SK-N-SH (cell line): ENCODE data around the gene TBCEL. TPM values are rescaled to one million over a fixed set of nuclear protein-coding genes. Genes with fewer than 3 reads are reported as not detected.

Experiments used
- CTCF ChIA-PET: fragments of 300-600, 350-600 bp; formaldehyde crosslinking; extraction: SDS; loops from one replicate; lab custom pipeline; 2021; lab: Yijun Ruan, JAX
- POLR2A ChIA-PET: fragments of 350-600 bp; sonication (Branson Sonifier 250); formaldehyde crosslinking; extraction: SDS; loops from one replicate; lab custom pipeline; 2020; ENCODE audit warnings: antibody characterized with exemption, inconsistent platforms; lab: Yijun Ruan, JAX
- DNase-seq: peaks from one replicate; pipeline ENCODE4 v3.0.0; 2012
- H2AFZ ChIP-seq: fragments of 200-600 bp; sonication (generic); 2 replicates; pipeline ENCODE4 v1.8.1; 2016; ENCODE audit warnings: antibody characterized with exemption, mild to moderate bottlenecking, low read depth
- H3F3A ChIP-seq: fragments of 200-600 bp; sonication (generic); replicated peaks from 2 replicates; pipeline ENCODE3; 2016; ENCODE audit warnings: antibody characterized with exemption, mild to moderate bottlenecking; ENCODE audit not compliant: insufficient read depth
- H3K27ac ChIP-seq, 2 experiments: fragments of 200-500 bp in 1 of 2; fragments of 200-600 bp in 1 of 2; sonication (Bioruptor generic) in 1 of 2; sonication (generic), shearing (Covaris generic) in 1 of 2; 2 replicates each; pipeline versions ENCODE4 v1.5.1 to v1.6.1; 2014 to 2016; ENCODE audit warnings: low read depth in 2 of 2, inconsistent platforms in 1 of 2, low read length in 1 of 2, mild to moderate bottlenecking in 1 of 2, mixed read lengths in 1 of 2
- H3K27me3 ChIP-seq: fragments of 200-600 bp; sonication (generic), shearing (Covaris generic); 2 replicates; pipeline ENCODE4 v1.6.1; 2016; ENCODE audit warnings: mixed run types; ENCODE audit not compliant: insufficient read depth
- H3K36me3 ChIP-seq, 2 experiments: fragments of 200-500 bp in 1 of 2; fragments of 200-600 bp in 1 of 2; sonication (Bioruptor generic) in 1 of 2; sonication (generic) in 1 of 2; replicated peaks in 1 of 2; 2 replicates each; pipeline versions ENCODE3 to v1.5.1; 2014 to 2016; ENCODE audit warnings: low read length in 1 of 2, mild to moderate bottlenecking in 1 of 2; ENCODE audit not compliant: insufficient read depth in 2 of 2, control insufficient read depth in 1 of 2
- H3K4me1 ChIP-seq, 2 experiments: fragments of 200-500 bp in 1 of 2; fragments of 200-600 bp in 1 of 2; sonication (Bioruptor generic) in 1 of 2; sonication (generic), shearing (Covaris generic) in 1 of 2; 2 replicates each; pipeline versions ENCODE4 v1.5.1 to v1.6.1; 2014 to 2016; ENCODE audit warnings: low read depth in 1 of 2, low read length in 1 of 2, mixed run types in 1 of 2; ENCODE audit not compliant: insufficient read depth in 2 of 2, control insufficient read depth in 1 of 2
- H3K4me2 ChIP-seq: fragments of 200-600 bp; sonication (generic), shearing (Covaris generic); 2 replicates; pipeline ENCODE4 v1.6.1; 2017; ENCODE audit warnings: mixed run types
- H3K4me3 ChIP-seq, 2 experiments: fragments of 200-500 bp in 1 of 2; fragments of 200-600 bp in 1 of 2; sonication (Bioruptor generic) in 1 of 2; sonication (generic), shearing (Covaris generic) in 1 of 2; 2 replicates each; pipeline versions ENCODE4 v1.5.1 to v1.8.1; 2014 to 2016; ENCODE audit warnings: low read depth in 2 of 2, inconsistent platforms in 1 of 2, low read length in 1 of 2, mild to moderate bottlenecking in 1 of 2, mixed read lengths in 1 of 2, moderate library complexity in 1 of 2
- H3K79me2 ChIP-seq: fragments of 200-600 bp; sonication (generic); 2 replicates; pipeline ENCODE4 v1.8.1; 2017; ENCODE audit warnings: mild to moderate bottlenecking; ENCODE audit not compliant: insufficient read depth
- H3K9ac ChIP-seq: fragments of 200-600 bp; sonication (generic); 2 replicates; pipeline ENCODE4 v1.6.1; 2017; ENCODE audit warnings: mixed run types
- H3K9me2 ChIP-seq: fragments of 200-600 bp; sonication (generic); 2 replicates; pipeline ENCODE4 v1.6.1; 2017; ENCODE audit warnings: mixed run types
- H3K9me3 ChIP-seq: fragments of 200-600 bp; sonication (generic); 2 replicates; pipeline ENCODE4 v1.6.1; 2017; ENCODE audit warnings: mixed run types, mild to moderate bottlenecking, moderate library complexity
- H4K20me1 ChIP-seq: fragments of 200-600 bp; sonication (generic); 2 replicates; pipeline ENCODE4 v1.6.1; 2017; ENCODE audit warnings: mild to moderate bottlenecking, mixed run types; ENCODE audit not compliant: insufficient read depth
- ELF1 ChIP-seq: IDR thresholded peaks from 2 replicates; pipeline ENCODE4 v1.4.0; 2012
- EP300 ChIP-seq, 2 experiments: IDR thresholded peaks; 2 replicates each; pipeline versions ENCODE4 v1.4.0 to v1.6.1; 2012; ENCODE audit warnings: borderline replicate concordance in 1 of 2, low read depth in 1 of 2, low read length in 1 of 2
- EZH2phosphoT487 ChIP-seq: fragments of 200-600 bp; sonication (generic); IDR thresholded peaks from 2 replicates; pipeline ENCODE4 v1.6.1; 2017; ENCODE audit warnings: low read depth, mixed run types, mild to moderate bottlenecking, antibody characterized with exemption, moderate library complexity, borderline replicate concordance
- GABPA ChIP-seq: IDR thresholded peaks from 2 replicates; pipeline ENCODE4 v1.4.0; 2012; ENCODE audit warnings: low read depth, mild to moderate bottlenecking
- MEF2A ChIP-seq: IDR thresholded peaks from 2 replicates; pipeline ENCODE4 v1.4.0; 2012; ENCODE audit warnings: low read depth, borderline replicate concordance
- MXI1 ChIP-seq: IDR thresholded peaks from 2 replicates; pipeline ENCODE4 v1.6.1; 2012; ENCODE audit warnings: mild to moderate bottlenecking, low read depth, low read length, improper control_type of control experiment
- SIN3A ChIP-seq: IDR thresholded peaks from 2 replicates; pipeline ENCODE4 v1.6.1; 2012; ENCODE audit warnings: low read depth, mild to moderate bottlenecking, low read length, moderate library complexity, borderline replicate concordance
- WGBS: methylation state at CpG from one replicate; pipeline ENCODE4 v1.1.6; 2017; ENCODE audit warnings: low lambda C conversion rate; 5-methylcytosine and 5-hydroxymethylcytosine counted together
- polyA plus RNA-seq, 3 experiments: library from polyadenylated mRNA; depleted of rRNA; stranded (reverse); fragments of >200 nt; gene quantifications; 2 replicates each; pipeline ENCODE4 v1.2.3, GENCODE V29; 2012
- TF ChIP-seq, protein P1 (sequence below): IDR thresholded peaks from 2 replicates; pipeline ENCODE4 v1.6.1; 2012; ENCODE audit warnings: mild to moderate bottlenecking, low read depth, low read length, moderate library complexity
- TF ChIP-seq, protein P2 (sequence below): fragments of 200-600 bp; sonication (generic); IDR thresholded peaks from 2 replicates; pipeline ENCODE4 v1.6.1; 2017; ENCODE audit warnings: antibody characterized with exemption, mild to moderate bottlenecking, moderate library complexity

The TBCEL gene
- polyA plus RNA-seq, 1 of the 3 experiments (the other 2 are of a cell fraction) = 5.9 TPM

DNA sequence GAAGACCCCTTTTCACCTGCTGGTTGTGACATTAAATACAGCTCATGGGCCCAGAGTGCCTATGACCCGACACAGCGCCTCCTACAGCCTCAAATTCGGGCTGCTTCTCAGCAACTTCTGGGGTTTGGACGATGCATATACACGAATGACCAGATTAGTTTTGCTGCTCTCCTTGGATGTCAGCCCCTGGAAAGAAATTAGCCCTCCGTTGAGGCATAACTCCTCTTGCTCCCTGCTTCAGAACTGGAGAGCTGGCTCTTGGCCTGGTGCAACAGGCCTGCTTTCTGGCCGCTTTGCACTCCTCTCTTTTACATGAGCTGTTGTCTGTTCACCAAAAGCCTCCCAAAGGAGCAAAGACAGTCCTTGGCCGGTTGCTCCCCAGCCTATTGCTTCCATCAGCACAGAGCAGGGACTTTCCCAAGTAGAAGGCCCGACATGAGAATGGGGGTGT lies 80.4 kb downstream of the TBCEL start:
- no peak overlapping the region for H3K9ac ChIP-seq
- 68% methylated on average over 9 of the region's 9 CpGs for WGBS
- POLR2A ChIA-PET = no interaction called here

DNA sequence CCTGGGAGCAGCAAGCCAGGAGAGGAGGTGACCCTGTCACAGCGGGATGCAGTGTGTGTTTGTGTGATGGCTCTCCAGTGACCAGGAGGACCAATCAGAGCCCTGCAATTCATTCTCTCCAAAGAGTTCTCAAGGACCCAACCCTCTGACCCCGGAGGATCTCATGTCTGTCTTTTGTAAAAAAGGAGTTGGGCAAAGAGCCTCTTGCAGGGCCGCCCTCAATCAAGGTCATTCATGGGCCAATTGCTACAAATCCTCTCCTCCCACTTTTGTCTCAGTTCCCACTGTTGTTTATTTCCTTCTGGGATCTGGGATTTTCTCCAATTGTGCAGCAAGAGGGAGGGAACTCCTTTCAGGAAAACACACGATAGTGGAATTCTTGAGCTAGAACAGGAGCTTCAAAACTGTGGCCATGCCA lies 81.2 kb downstream of the TBCEL start:
- H3K27ac ChIP-seq = no peak overlapping the region
- H2AFZ ChIP-seq = no peak overlapping the region
- CTCF ChIA-PET = interaction anchor here (0.9 to 1.8 kb wide), 4 partner anchors 12 to 90 kb away, joined by 3 to 9 read pairs (median 4); no protein-coding TSS in a partner anchor
- H3K9ac ChIP-seq = no peak overlapping the region
- no peaks in the 10 kb centered on the region for H3K9me2 ChIP-seq
- no peaks in the 10 kb centered on the region for H3K9me3 ChIP-seq
- POLR2A ChIA-PET = no interaction called here
- no peaks in the 10 kb centered on the region for H3K27me3 ChIP-seq
- DNase-seq = no peak
- TF ChIP-seq, protein P1, sequence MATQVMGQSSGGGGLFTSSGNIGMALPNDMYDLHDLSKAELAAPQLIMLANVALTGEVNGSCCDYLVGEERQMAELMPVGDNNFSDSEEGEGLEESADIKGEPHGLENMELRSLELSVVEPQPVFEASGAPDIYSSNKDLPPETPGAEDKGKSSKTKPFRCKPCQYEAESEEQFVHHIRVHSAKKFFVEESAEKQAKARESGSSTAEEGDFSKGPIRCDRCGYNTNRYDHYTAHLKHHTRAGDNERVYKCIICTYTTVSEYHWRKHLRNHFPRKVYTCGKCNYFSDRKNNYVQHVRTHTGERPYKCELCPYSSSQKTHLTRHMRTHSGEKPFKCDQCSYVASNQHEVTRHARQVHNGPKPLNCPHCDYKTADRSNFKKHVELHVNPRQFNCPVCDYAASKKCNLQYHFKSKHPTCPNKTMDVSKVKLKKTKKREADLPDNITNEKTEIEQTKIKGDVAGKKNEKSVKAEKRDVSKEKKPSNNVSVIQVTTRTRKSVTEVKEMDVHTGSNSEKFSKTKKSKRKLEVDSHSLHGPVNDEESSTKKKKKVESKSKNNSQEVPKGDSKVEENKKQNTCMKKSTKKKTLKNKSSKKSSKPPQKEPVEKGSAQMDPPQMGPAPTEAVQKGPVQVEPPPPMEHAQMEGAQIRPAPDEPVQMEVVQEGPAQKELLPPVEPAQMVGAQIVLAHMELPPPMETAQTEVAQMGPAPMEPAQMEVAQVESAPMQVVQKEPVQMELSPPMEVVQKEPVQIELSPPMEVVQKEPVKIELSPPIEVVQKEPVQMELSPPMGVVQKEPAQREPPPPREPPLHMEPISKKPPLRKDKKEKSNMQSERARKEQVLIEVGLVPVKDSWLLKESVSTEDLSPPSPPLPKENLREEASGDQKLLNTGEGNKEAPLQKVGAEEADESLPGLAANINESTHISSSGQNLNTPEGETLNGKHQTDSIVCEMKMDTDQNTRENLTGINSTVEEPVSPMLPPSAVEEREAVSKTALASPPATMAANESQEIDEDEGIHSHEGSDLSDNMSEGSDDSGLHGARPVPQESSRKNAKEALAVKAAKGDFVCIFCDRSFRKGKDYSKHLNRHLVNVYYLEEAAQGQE = no peak
- no peak for TF ChIP-seq ELF1
- no peak for TF ChIP-seq EP300 (IDR thresholded peaks at IDR 0.05; ENCODE audit: borderline replicate concordance in 1 of 2, low read depth in 1 of 2, low read length in 1 of 2)
- no peak for TF ChIP-seq MEF2A
- TF ChIP-seq EZH2phosphoT487 = no peak
- TF ChIP-seq SIN3A = no peak
- TF ChIP-seq GABPA = no peak
- H3K36me3 ChIP-seq = no peaks in the 10 kb centered on the region
- H3F3A ChIP-seq = no peaks in the 10 kb centered on the region
- no peaks in the 10 kb centered on the region for H4K20me1 ChIP-seq
- no peaks in the 10 kb centered on the region for H3K79me2 ChIP-seq
- H3K4me3 ChIP-seq = no peak overlapping the region
- H3K4me2 ChIP-seq = no peak overlapping the region
- 78% methylated on average over 4 of the region's 4 CpGs for WGBS
- H3K4me1 ChIP-seq = peaks cover 0 to 8% of the 10 kb centered on the region in 2 experiments; a peak in 2 of 4 replicates

More for the DNA sequence above, 80.4 kb downstream of the TBCEL start:
- Histone ChIP-seq H3K36me3 (no peaks in the 10 kb centered on the region), H4K20me1 (no peaks in the 10 kb centered on the region), H3K27ac (no peak overlapping the region), H3K79me2 (no peaks in the 10 kb centered on the region), H3K4me1 (peaks cover 0 to 3% of the 10 kb centered on the region in 2 experiments; a peak in 2 of 4 replicates), H3K9me2 (no peaks in the 10 kb centered on the region), H3K4me2 (no peak overlapping the region), H3F3A (no peaks in the 10 kb centered on the region), H3K9me3 (no peaks in the 10 kb centered on the region), H3K4me3 (no peak overlapping the region), H2AFZ (no peak overlapping the region), H3K27me3 (no peaks in the 10 kb centered on the region)
- no peak for DNase-seq
- CTCF ChIA-PET = interaction anchor here (0.6 to 1.8 kb wide), 5 partner anchors 9 to 85 kb away, joined by 3 to 9 read pairs (median 4); no protein-coding TSS in a partner anchor
- TF ChIP-seq, protein P2, sequence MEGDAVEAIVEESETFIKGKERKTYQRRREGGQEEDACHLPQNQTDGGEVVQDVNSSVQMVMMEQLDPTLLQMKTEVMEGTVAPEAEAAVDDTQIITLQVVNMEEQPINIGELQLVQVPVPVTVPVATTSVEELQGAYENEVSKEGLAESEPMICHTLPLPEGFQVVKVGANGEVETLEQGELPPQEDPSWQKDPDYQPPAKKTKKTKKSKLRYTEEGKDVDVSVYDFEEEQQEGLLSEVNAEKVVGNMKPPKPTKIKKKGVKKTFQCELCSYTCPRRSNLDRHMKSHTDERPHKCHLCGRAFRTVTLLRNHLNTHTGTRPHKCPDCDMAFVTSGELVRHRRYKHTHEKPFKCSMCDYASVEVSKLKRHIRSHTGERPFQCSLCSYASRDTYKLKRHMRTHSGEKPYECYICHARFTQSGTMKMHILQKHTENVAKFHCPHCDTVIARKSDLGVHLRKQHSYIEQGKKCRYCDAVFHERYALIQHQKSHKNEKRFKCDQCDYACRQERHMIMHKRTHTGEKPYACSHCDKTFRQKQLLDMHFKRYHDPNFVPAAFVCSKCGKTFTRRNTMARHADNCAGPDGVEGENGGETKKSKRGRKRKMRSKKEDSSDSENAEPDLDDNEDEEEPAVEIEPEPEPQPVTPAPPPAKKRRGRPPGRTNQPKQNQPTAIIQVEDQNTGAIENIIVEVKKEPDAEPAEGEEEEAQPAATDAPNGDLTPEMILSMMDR = peak; percentile 23
- no peak for TF ChIP-seq MXI1
